Lung (tissue), 12 donors: ENCODE measurements around the gene ITGB7. TPM values are rescaled to one million over a fixed set of nuclear protein-coding genes. Genes with fewer than 3 reads are reported as not detected.

ENCODE experiments used
- ATAC-seq: fragments of 200-7000 bp; cut with Tn5 transposase; one replicate; pipeline ENCODE4 v1.9.1; 2020; ENCODE audit warnings: moderate number of reproducible peaks; ENCODE audit not compliant: insufficient read depth, low FRiP score
- DNase-seq, 3 donors: peaks; one replicate each; pipeline ENCODE4 v3.0.0-alpha.2; 2013 to 2017
- H3K27ac ChIP-seq, 2 donors: one replicate each; pipeline ENCODE4 v1.5.1; 2013; ENCODE audit warnings: mild to moderate bottlenecking in 2 of 2, moderate library complexity in 2 of 2, control low read depth in 1 of 2, inconsistent platforms in 1 of 2, low read depth in 1 of 2, low read length in 1 of 2
- H3K27me3 ChIP-seq, 3 donors: one replicate each; pipeline ENCODE4 v1.5.1; 2013; ENCODE audit warnings: low read length in 2 of 3; ENCODE audit not compliant: control insufficient read depth in 3 of 3, insufficient read depth in 3 of 3
- H3K36me3 ChIP-seq, 4 donors: one replicate each; pipeline ENCODE4 v1.5.1; 2013; ENCODE audit warnings: low read length in 4 of 4, mild to moderate bottlenecking in 1 of 4, moderate library complexity in 1 of 4; ENCODE audit not compliant: control insufficient read depth in 4 of 4, insufficient read depth in 4 of 4
- H3K4me1 ChIP-seq, 5 donors: one replicate each; pipeline ENCODE4 v1.5.1; 2013; ENCODE audit warnings: low read length in 5 of 5, mild to moderate bottlenecking in 2 of 5, moderate library complexity in 1 of 5; ENCODE audit not compliant: control insufficient read depth in 5 of 5, insufficient read depth in 5 of 5
- H3K4me3 ChIP-seq: one replicate; pipeline ENCODE4 v1.5.1; 2013; ENCODE audit warnings: mild to moderate bottlenecking, control low read depth, moderate library complexity
- H3K9ac ChIP-seq, 2 donors: one replicate each; pipeline ENCODE4 v1.5.1; 2013; ENCODE audit warnings: low read length in 2 of 2, control low read depth in 1 of 2; ENCODE audit not compliant: insufficient read depth in 1 of 2
- H3K9me3 ChIP-seq, 4 donors: one replicate each; pipeline ENCODE4 v1.5.1; 2013; ENCODE audit warnings: low read length in 3 of 4, mild to moderate bottlenecking in 1 of 4, moderate library complexity in 1 of 4; ENCODE audit not compliant: control insufficient read depth in 4 of 4, insufficient read depth in 3 of 4
- CTCF ChIP-seq: IDR thresholded peaks from 2 replicates; pipeline ENCODE4 v1.5.1; 2012; ENCODE audit warnings: mild to moderate bottlenecking; ENCODE audit errors: control extremely low read depth, extremely low read depth
- WGBS, 2 donors: extraction: QIAGEN DNeasy Blood & Tissue Kit; methylation state at CpG; one replicate each; pipeline ENCODE4 v1.1.7; 2013; 5-methylcytosine and 5-hydroxymethylcytosine counted together
- polyA plus RNA-seq, 2 donors: library from polyadenylated mRNA; stranded (reverse); fragments of 200-250 nt; gene quantifications; one replicate each; pipeline ENCODE4 v1.2.1, GENCODE V29; 2013
- total RNA-seq, 2 donors: library from RNA; depleted of rRNA in 1 of 2; stranded (reverse); fragments of >200 nt in 1 of 2; gene quantifications; one replicate each; pipeline ENCODE4 v1.2.1, GENCODE V29; 2014 to 2021
- donor health status: control.
- donor health status: control.
- donor health status: Bipolar disorder and iron deficiency.
- donor health status: healthy.
- donor health status: DM: yes; HTN: yes; CAD: no.

Gene ITGB7
- total and polyA plus RNA-seq, 4 donors = 2.3 to 7.9 (median 5.0) TPM

- H3K27ac ChIP-seq = no peak overlapping the region
- H3K4me3 ChIP-seq = no peak overlapping the region
- no peak for ATAC-seq
- H3K27me3 ChIP-seq = no peaks in the 10 kb centered on the region
- peaks cover 0 to 3% (median 0%) of the 10 kb centered on the region in 4 donors for H3K9me3 ChIP-seq
- no peak for TF ChIP-seq CTCF
- no peak overlapping the region for H3K9ac ChIP-seq
- no peaks in the 10 kb centered on the region for H3K4me1 ChIP-seq
- 83 to 100% methylated on average over 2 of the region's 2 CpGs for WGBS, 2 donors
- peaks cover 0 to 8% (median 3%) of the 10 kb centered on the region in 4 donors for H3K36me3 ChIP-seq
- no peak for DNase-seq
Observed at GRCh38 chr12:53160673-53161072, 46.4 kb downstream of the ITGB7 start.

GRCh38 chr12:53160000-53160399, 47.1 kb downstream of the ITGB7 start:
- DNase-seq (no peak), ATAC-seq (no peak)
- no peak for TF ChIP-seq CTCF
- H3K27ac ChIP-seq = no peak overlapping the region
- no peak overlapping the region for H3K4me3 ChIP-seq
- peaks cover 0 to 3% (median 0%) of the 10 kb centered on the region in 4 donors for H3K9me3 ChIP-seq
- WGBS, 2 donors = 87 to 90% methylated on average over 16 of the region's 16 CpGs
- H3K36me3 ChIP-seq = peaks cover 0 to 8% (median 3%) of the 10 kb centered on the region in 4 donors
- no peaks in the 10 kb centered on the region for H3K4me1 ChIP-seq
- H3K27me3 ChIP-seq = no peaks in the 10 kb centered on the region
- no peak overlapping the region for H3K9ac ChIP-seq

- H3K27me3 ChIP-seq = no peaks in the 10 kb centered on the region
Observed at GRCh38 chr12:53159195-53159839, 47.7 kb downstream of the ITGB7 start.

More at GRCh38 chr12:53159195-53159839, 47.7 kb downstream of the ITGB7 start:
- peaks cover 0 to 7% (median 1%) of the 10 kb centered on the region in 4 donors for H3K36me3 ChIP-seq
- no peak overlapping the region for H3K27ac ChIP-seq
- H3K9me3 ChIP-seq = peaks cover 0 to 3% (median 0%) of the 10 kb centered on the region in 4 donors
- H3K4me1 ChIP-seq = no peaks in the 10 kb centered on the region
- 17 to 18% methylated on average over 14 of the region's 14 CpGs for WGBS, 2 donors
- no peak overlapping the region for H3K4me3 ChIP-seq
- ATAC-seq (peak; percentile 85), DNase-seq (peak; percentile 74 to 82 (median 76))
- peak; percentile 97 for TF ChIP-seq CTCF
- H3K9ac ChIP-seq = no peak overlapping the region
